ENCODE results near the gene PDE9A.

The PDE9A gene

DNA sequence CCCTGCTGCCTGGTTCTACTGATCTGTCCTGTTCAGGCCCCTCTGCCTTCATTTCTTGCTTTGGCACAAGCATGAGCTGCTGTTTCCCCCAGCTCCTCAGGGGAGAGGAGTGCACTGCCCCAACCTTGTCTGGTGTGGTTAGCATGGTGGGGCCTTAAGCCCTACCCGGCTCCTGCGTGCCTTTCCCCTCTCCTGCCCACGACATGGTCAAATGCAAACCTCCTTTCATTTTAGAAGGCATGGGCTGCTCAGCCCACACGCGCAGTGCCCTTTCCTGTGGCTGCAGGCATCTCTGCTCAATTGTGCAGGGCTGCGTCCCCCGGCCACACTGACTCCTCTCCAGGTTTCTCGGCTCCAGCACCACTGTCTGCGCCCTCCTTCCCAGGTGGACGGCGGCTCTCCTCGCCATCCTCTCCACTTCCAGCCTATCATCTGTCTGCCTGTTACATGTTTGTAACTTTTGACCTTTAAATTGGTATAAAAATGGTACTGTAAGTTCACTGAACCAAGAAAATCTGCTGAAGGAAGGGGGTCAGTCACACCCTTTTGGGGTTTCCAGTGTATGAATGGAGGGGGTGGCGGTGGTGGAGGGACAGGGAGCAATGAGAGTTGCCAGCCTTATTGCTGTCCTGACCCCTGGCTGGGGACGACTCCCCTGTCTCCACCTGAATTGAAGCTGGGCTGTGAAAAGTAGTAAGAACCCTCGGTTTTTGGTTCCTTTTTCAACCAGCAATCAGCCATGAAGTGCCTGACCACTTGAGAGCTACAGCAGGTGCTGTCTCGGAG, 5.1 kb downstream of the PDE9A start:
- DNase-seq: no peak

GRCh38 chr21:42659416-42660117, 6.1 kb downstream of the PDE9A start:
- no peak for DNase-seq

DNA sequence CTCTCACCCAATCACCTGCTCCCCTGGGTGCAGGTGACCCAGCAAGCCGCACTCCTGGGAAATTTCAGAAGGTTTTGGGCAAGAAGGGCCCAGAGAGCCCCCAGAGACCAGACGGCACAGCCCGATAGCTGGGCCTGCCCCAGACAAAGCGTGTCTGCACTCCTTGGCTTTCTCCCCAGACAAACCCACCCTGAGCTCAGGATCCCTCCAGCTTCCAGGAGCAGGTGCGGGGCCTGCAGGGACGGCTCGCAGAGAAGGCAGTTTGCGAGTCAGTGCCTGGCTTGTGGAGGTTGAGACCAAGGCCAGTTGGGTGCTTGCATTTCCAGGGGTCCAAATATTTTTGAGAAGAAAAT, 6.7 kb downstream of the PDE9A start:
- no peak for DNase-seq

DNA sequence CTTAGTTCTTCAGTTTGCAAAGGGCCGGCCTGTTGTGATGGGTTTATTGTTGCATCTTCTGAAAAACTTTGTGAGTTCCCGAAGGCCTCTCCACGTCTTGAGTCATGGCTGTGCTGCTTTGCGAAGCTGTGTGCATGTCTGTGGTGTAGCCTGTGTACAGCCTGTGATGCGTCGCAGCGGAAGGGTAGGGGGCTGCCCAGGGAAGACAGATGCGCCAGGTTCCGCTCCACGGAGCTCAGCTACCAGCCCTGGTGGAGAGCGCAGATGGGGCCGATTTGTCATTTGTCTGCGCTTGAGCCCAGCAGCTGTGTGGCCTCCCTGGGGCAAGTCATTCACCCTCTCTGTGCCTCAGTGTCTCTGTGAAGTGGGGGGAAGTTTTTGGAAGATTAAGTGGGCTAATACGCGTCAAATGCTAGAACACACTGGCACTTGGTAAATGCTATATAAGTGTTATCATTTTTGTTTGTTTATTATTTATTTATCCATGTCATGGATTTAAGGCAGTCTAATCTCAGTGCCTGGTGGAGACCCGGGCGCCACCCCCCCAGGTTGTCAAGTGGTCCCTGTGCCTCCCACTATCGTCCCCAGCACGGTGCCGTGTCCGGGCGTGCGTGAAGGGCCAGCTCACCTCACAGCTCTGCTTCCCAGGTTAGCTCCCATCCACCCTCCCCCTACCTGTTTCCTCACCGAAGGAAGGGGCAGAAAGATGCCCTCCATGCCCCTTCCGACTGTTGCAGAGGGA, 8.4 kb downstream of the PDE9A start:
- no peak for DNase-seq

DNA sequence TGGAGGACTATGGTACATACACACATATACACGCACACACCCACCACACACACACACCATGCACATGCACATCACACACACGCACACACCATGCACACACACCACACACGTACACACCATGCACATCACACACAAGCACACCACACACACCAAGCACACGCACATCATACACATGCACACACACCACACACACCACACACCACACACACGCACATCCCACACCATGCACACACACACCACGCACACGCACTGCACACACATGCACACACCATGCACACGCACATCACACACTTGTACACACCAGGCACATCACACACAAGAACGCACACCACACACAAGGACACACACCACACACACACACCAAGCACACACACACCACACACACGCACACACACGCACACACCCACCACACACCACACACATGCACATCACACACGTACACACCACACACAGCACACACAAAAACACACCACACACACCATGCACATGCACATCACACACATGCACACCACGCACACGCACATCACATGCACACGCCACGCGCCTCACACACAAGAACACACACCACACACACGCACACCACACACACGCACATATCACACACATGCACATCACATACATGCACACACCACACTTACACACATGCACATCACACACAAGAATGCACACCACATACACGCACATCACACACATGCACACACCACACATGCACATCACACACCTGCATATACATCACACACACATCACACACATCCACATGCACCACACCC, 9.2 kb downstream of the PDE9A start:
- no peak for DNase-seq

DNA sequence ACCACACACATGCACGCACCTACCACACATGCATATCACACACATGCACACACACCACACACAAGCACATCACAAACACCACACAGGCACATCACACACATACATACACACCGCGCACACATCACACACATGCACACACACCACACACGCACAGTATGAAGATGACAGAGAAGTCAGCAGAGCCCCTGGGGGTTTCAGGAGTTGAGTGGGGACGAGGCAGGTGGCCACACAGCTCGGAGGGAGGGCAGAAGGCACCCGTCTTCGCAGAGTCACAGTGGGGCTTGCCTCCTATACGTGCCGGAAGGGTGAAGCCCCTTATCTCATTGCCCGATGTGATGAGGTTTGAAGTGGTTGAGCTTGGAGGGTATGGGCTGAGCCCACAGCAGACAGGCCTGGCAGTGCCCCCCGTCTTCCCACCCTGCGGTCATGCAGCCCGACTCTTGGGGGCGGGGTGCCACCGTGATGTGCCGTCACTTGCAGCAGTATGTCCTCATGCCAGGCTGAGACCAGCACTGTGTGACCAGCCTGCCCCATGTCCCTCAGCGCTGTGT, 9.9 kb downstream of the PDE9A start:
- no peak for DNase-seq

DNA sequence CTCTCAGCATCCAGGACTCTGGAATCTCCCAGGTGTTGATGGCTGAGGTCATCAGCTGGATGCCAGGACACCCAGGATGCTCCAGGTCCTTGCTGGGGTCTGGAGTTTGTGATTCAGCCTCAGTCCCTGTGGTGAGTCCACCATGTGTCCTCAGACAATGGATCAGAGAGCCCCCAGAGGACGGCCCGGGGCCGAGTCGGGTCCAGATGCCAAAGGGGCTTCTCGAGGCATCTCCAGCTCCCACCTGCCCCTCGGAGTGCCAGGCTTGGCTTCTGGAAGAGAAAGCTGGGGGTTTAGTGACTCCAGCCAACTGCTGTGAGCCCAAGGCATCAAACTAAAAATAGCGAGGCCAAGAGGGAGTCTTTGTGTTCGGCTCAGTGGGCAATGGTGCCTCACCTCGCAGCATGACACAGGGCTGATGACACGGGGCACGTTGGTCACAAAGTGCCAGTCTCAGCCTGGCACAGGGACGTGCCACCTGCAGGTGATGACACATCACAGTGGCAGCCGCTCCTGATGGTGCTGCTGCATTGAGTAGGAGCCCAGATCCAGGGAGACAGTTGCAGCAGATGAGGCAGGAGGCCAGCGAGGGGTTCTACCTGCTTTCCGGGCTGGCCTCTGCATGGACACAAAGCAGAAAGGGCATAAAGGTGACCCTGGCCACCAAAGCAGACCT, 10.6 kb downstream of the PDE9A start:
- DNase-seq: no peak

GRCh38 chr21:42664614-42665013, 11.2 kb downstream of the PDE9A start:
- no peak for DNase-seq

- no peak for DNase-seq
These were observed 11.6 kb downstream of the PDE9A start for GRCh38 chr21:42665026-42665425.

GRCh38 chr21:42665484-42665883, 12.1 kb downstream of the PDE9A start:
- no peak for DNase-seq

DNA sequence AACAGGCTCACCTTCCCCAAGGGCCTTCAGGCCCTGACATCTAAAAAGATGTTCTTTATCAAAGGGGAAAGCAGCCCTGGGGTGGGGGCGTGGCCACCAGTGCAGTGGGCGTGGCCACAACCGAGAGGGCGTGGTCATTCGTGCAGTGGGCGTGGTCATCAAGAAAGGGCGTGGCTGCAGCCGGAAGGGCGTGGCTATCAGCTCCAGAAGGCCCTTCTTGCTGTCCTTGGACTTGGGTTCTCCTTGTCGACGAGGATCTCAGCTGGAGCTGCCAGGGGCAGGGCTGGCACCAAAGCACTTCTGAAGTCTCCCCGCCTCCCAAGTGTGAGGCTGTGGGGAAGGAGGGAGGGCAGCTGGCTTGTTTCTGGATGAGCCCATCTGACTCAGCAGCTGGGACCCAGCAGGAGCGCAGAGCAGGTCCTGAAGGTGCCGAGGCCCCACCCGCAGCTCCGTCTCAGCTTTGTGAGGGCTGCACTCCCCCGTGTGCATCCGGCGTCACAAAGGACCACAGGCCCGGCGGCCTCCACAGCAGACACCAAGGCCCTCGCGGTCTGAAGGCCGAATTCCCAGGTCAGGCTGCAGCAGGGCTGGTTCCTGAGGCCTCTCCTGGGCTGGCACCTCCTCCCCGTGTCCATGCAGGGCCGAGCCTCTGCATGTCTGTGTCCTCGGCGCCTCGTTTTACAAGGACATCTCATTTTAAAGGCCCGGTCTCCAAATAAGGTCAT, 12.8 kb downstream of the PDE9A start:
- no peak for DNase-seq

GRCh38 chr21:42666925-42667324, 13.5 kb downstream of the PDE9A start:
- no peak for DNase-seq

- no peak for DNase-seq
These were observed 15.0 kb downstream of the PDE9A start for GRCh38 chr21:42668298-42668992.

GRCh38 chr21:42669041-42669440, 15.6 kb downstream of the PDE9A start:
- DNase-seq: no peak

DNA sequence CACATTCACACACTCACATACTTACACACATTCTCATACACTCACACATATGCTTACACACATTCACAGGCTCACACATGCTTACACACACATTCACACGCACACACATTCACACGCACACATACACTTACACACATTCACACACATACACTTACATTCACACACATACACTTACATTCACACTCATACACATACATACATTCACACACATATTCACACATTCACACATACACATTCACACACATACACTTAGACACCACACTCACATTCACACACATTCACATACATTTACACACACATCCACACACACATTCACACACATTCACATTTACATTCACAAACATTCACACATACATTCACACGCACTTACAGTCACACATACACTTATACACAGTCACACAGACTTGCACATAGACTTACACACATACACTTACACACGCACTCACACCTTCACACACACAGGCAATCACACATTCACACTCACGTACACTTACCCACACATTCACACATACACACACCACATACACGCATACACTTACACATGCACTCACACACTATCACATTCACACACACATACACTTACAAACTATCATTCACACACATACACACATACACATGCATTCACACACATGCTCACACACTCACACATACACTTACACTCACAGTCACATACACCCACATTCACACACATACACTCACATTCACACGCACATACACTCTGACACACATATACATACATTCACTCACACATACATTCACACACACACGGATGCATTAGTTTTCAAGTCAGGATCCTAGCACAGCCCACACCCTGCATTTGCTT, 16.8 kb downstream of the PDE9A start:
- DNase-seq: no peak

DNA sequence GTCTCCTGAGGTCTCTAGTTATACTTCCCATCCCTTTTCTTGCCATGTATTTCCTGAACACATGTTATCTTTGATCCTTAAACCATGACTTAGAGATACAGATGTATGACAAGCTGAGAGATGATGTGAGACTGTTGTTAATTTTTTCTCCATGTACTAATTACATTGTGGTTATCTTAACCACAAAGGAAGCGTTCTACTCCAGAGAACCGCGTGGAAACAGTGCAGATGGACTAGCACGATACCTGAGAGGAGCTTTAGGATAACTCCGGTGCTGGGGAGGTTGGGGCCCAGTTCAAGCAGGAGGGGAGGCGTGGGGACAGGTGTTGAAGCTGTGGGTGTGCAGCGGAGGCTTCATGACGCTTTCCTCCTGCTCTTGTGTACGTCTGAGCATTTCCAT, 17.5 kb downstream of the PDE9A start:
- DNase-seq: no peak

DNA sequence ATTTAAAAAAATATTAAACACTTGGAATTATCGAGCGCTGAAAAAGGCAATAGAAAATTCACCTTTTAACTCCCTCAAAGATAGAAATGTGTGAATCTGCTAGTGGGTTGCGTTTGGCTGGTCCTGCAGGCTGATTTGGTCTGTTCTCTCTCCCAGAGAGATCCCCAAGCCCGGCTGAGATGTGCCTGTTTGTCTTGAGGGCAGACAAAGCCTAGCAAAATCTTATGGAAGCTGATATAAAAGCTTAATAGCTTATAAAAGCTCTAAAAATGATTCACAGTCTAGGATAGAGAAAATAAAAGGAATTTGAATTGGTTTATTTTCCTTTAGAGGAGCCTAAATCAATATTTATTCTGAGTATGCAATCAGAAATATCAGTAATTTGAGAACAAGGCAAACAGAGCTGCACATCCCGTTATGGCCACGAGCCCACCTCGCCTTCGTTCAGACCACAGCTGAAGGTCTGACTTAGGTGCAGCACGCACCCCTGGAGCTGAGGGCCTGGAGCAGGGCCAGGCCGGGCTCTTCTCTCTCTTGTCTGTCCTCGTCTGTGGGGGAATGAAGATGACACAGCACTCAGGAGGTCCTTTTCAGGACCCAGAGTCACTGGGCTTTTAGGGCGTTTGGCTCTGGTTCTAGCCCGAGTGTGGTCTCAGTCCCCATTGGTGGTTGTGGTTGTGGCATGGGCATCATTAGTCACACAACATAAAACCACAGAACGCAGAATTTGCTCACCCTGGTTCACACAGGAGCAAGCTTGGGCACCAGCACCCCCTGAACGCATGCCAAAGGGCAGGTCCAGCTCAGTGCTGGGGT, 18.6 kb downstream of the PDE9A start:
- DNase-seq: no peak

- DNase-seq: no peak
These were observed 19.5 kb downstream of the PDE9A start for GRCh38 chr21:42672699-42673458.

Measured in T-helper 1 cell (primary cell).